ENCODE results near the gene GPC5.

The GPC5 gene

GRCh38 chr13:91621161-91621560 lies 222.7 kb downstream of the GPC5 start (continued):
- TF ChIP-seq, protein P1, sequence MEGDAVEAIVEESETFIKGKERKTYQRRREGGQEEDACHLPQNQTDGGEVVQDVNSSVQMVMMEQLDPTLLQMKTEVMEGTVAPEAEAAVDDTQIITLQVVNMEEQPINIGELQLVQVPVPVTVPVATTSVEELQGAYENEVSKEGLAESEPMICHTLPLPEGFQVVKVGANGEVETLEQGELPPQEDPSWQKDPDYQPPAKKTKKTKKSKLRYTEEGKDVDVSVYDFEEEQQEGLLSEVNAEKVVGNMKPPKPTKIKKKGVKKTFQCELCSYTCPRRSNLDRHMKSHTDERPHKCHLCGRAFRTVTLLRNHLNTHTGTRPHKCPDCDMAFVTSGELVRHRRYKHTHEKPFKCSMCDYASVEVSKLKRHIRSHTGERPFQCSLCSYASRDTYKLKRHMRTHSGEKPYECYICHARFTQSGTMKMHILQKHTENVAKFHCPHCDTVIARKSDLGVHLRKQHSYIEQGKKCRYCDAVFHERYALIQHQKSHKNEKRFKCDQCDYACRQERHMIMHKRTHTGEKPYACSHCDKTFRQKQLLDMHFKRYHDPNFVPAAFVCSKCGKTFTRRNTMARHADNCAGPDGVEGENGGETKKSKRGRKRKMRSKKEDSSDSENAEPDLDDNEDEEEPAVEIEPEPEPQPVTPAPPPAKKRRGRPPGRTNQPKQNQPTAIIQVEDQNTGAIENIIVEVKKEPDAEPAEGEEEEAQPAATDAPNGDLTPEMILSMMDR (tag by site-specific recombination; IDR thresholded peaks at IDR 0.05): no peak
- TF ChIP-seq PRDM4 (tag by site-specific recombination; IDR thresholded peaks at IDR 0.05): no peak
- TF ChIP-seq ZNF114 (tag by site-specific recombination; IDR thresholded peaks at IDR 0.05): no peak
- TF ChIP-seq ZNF830 (tag by site-specific recombination; IDR thresholded peaks at IDR 0.05; ENCODE audit: low read depth): no peak
- no peak for TF ChIP-seq KLF8 (tag by site-specific recombination; IDR thresholded peaks at IDR 0.05)
- TF ChIP-seq, protein P2, sequence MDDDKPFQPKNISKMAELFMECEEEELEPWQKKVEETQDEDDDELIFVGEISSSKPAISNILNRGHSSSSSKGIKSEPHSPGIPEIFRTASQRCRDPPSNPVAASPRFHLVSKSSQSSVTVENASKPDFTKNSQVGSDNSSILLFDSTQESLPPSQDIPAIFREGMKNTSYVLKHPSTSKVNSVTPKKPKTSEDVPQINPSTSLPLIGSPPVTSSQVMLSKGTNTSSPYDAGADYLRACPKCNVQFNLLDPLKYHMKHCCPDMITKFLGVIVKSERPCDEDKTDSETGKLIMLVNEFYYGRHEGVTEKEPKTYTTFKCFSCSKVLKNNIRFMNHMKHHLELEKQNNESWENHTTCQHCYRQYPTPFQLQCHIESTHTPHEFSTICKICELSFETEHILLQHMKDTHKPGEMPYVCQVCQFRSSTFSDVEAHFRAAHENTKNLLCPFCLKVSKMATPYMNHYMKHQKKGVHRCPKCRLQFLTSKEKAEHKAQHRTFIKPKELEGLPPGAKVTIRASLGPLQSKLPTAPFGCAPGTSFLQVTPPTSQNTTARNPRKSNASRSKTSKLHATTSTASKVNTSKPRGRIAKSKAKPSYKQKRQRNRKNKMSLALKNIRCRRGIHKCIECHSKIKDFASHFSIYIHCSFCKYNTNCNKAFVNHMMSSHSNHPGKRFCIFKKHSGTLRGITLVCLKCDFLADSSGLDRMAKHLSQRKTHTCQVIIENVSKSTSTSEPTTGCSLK (tag by site-specific recombination; IDR thresholded peaks at IDR 0.05): no peak
- no peak for TF ChIP-seq ZNF433 (tag by site-specific recombination; IDR thresholded peaks at IDR 0.05; ENCODE audit: low read depth)
- TF ChIP-seq ZNF692 (tag by site-specific recombination; IDR thresholded peaks at IDR 0.05): no peak
- no peak for TF ChIP-seq ZNF221 (tag by site-specific recombination; IDR thresholded peaks at IDR 0.05; ENCODE audit: borderline replicate concordance)
- TF ChIP-seq ZNF707 (tag by site-specific recombination; IDR thresholded peaks at IDR 0.05): no peak
- TF ChIP-seq ZBTB44 (tag by site-specific recombination; IDR thresholded peaks at IDR 0.05): no peak
- TF ChIP-seq MYNN (tag by site-specific recombination; IDR thresholded peaks at IDR 0.05; ENCODE audit: borderline replicate concordance): no peak

DNA sequence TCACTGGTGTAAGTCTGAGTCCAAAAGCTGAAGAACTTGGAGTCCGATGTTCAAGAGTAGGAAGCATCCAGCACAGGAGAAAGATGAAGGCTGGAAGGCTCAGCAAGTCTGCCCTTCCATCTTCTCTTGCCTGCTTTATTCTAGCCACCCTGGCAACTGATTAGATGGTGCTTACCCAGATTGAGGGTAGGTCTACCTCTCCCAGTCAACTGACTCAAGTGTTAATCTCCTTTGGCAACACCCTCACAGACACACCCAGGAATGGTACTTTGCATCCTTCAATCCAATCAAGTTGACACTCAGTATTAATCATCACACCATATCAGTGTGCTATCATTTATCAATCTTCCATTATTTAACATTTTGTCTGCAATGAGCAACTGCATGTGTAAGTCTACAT lies 223.5 kb downstream of the GPC5 start:
- no peaks in the 10 kb centered on the region for H3K36me3 ChIP-seq (ENCODE audit: control insufficient read depth in 2 of 2, insufficient read depth in 1 of 2, low read length in 2 of 2)
- no peaks in the 10 kb centered on the region for H3K4me1 ChIP-seq (ENCODE audit: control insufficient read depth, insufficient read depth, low read length)
- H3K4me3 ChIP-seq (ENCODE audit: low read depth, low read length): no peak overlapping the region
- CTCF ChIA-PET: no interaction called here
- H3K9me3 ChIP-seq (ENCODE audit: control insufficient read depth, insufficient read depth, low read depth, low read length): no peaks in the 10 kb centered on the region
- TF ChIP-seq SP3 (tag by site-specific recombination; IDR thresholded peaks at IDR 0.05) (no peak), PRDM1 (tag by site-specific recombination; IDR thresholded peaks at IDR 0.05) (no peak), BCL11A (tag by site-specific recombination; IDR thresholded peaks at IDR 0.05; ENCODE audit: low read depth) (no peak)
- POLR2A ChIA-PET: no interaction called here
- no peak overlapping the region for H3K27ac ChIP-seq (ENCODE audit: extremely low read depth, low read depth, low read length)

Data from HEK293 (cell line).